HG03378 (cell line): ENCODE results near the gene HRG.
A peak's percentile ranks its signal among the peaks of the same experiment; 100 is the strongest.
"Not testable (repeated sequence)": the region's sequence is repeated elsewhere in the genome, so short reads cannot be mapped to it uniquely, and the experiment has no call there.

Source experiments
- ATAC-seq: cut with Tn5 transposase; IDR thresholded peaks from one replicate; pipeline ENCODE4 v1.9.1; 2021; ENCODE audit warnings: mild to moderate bottlenecking, moderate library complexity; ENCODE audit not compliant: unreplicated experiment

The HRG gene

GRCh38 chr3:186678604-186679003 lies 12.8 kb downstream of the HRG start:
- no peak for ATAC-seq

- no peak for ATAC-seq
Measured at GRCh38 chr3:186679151-186679550, 13.3 kb downstream of the HRG start.

GRCh38 chr3:186680869-186681268 lies 15.1 kb downstream of the HRG start:
- no peak for ATAC-seq

- no peak for ATAC-seq
Measured at GRCh38 chr3:186682812-186683211, 17.0 kb downstream of the HRG start.

GRCh38 chr3:186683979-186684378 lies 18.2 kb downstream of the HRG start:
- no peak for ATAC-seq

DNA sequence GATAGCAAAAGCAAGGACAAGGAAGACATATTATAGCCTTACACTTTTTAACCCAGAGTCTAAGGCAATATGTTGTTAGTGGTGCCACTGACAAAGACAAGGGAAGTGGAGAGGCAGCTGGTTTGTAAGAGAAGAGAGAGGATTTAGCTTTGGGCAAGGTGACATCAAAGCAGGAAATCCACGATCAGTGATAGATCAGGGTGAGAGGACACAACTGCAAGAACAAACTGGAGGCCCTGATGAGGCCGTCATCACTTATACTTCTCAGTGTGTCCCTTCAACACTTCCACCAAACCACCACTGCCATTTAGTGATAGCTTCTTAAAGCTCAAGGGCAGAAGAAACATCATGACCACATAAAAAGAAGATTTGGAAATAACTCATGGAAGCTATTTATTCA lies 20.7 kb downstream of the HRG start:
- ATAC-seq, result not testable (repeated sequence)

DNA sequence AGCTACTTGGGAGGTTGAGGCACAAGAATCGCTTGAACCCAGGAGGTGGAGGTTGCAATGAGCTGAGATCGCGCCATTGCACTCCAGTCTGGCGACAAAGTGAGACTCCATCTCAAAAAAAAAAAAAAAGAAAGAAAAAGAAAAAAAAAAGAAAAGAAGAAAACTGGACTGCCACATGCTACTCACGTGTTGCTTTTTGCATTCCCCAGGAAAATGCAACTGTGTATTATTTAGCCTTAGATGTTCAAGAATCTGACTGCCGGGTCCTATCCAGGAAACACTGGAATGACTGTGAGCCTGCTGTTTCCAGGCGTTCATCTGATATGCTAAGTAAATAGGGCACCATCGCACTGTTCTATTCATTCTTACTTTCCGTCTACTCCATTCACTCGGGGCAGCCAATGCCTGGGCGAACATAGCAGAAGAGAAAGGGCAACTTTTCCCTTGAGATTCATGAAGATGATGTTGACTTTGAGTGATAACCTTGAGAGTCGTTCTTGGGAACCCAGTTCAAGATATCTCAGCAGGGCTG lies 21.4 kb downstream of the HRG start:
- no peak for ATAC-seq

DNA sequence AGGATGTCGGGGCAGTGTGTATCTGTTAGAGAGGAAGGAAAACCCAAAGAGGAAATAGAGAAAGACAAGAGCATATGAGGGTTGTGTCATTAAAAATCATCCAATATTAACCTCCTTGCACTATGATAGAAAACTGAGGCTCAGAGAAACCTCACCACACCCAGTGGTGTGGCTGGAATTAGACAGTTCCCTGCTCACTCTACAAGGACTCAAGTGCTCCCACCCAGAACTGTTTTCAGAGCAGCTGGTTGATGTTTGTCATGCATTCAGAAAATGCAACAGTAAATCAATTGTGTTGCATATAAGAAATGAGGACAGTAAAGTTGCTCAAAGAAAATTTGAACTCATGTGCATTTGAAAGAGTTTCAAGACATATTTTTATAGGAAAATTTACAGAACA lies 24.5 kb downstream of the HRG start:
- not testable (repeated sequence) for ATAC-seq

DNA sequence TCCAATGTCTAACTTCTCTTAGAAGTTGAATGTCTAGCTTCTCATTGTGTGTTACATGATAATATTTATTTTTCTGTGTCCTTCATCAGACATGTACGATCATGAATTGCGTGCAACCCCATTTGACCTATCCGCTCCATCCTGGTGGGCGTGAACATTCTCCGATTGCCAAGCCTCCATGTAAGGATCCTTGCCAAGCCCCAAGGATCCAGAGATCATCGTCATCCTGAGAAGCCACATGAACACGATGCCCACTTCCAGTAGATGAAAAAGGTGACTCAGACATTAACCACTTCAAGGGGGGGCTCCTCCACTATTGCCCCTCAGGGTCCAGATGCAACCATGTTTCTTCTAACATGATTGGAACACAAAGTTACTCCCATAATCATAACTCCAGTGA lies 25.9 kb downstream of the HRG start:
- no peak for ATAC-seq

DNA sequence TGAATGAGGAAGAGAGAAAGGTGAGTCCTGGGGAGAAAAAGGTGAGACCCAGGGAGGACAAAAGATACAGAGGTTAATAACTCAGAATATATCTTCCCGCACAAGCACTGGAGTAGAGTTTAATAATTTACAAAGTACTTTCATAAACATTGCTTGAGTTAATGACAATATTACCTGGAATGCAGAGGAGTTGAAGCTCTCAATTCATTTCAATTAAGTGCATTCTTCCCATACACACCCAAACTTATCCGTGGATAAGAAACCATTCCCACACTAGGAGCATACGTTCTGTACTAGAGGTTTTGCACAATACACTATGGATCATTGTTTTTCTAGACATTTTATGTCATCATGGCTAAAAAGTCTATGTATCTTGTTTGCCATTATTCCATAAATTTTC lies 28.0 kb downstream of the HRG start:
- ATAC-seq, result no peak

- no peak for ATAC-seq
Measured at GRCh38 chr3:186694288-186695032, 28.6 kb downstream of the HRG start.

DNA sequence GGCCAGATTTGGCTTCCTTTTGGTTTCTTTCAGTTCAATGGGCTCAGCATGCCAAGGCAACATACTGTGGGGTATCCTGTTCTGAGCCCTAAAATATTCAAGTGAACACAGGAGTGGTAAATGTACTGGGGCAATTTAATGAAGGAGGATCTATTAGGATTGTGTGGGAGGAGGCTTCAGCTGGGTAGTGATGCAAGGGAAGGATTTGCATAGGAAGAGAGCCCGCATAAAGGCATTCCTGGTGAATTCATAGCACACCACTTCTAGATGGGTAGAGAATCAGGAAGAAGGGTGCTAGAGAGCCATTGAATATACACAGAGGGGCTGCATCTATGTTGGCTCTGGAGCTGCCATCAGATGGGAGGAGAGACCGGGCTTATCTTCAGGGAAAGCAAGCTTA lies 30.7 kb downstream of the HRG start:
- ATAC-seq, result no peak

DNA sequence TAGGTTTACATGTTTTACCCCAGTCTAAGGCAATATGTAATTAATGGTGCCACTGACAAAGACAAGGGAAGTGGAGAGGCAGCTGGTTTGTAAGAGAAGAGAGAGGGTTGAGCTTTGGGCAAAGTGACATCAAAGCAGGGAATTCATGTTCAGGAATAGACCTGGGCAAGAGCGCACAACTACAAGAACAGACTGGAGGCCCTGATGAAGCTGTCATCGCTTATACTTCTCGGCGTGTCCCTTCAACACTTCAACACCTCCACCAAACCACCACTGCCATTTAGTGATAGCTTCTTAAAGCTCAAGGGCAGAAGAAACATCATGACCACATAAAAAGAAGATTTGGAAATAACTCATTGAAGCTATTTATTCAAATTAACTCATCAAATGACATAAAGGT lies 31.7 kb downstream of the HRG start:
- no peak for ATAC-seq

GRCh38 chr3:186700267-186700666 lies 34.5 kb downstream of the HRG start:
- no peak for ATAC-seq

DNA sequence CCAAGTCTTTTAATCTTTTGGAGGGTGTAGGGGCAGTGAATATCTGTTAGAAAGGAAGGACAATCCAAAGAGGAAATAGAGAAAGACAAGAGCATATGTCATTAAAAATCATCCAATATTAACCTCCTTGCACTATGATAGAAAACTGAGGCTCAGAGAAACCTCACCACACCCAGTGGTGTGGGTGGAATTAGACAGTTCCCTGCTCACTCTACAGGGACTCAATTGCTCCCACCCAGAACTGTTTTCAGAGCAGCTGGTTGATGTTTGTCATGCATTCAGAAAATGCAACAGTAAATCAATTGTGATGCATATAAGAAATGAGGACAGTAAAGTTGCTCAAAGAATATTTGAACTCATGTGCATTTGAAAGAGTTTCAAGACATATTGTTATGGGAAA lies 36.6 kb downstream of the HRG start:
- not testable (repeated sequence) for ATAC-seq

DNA sequence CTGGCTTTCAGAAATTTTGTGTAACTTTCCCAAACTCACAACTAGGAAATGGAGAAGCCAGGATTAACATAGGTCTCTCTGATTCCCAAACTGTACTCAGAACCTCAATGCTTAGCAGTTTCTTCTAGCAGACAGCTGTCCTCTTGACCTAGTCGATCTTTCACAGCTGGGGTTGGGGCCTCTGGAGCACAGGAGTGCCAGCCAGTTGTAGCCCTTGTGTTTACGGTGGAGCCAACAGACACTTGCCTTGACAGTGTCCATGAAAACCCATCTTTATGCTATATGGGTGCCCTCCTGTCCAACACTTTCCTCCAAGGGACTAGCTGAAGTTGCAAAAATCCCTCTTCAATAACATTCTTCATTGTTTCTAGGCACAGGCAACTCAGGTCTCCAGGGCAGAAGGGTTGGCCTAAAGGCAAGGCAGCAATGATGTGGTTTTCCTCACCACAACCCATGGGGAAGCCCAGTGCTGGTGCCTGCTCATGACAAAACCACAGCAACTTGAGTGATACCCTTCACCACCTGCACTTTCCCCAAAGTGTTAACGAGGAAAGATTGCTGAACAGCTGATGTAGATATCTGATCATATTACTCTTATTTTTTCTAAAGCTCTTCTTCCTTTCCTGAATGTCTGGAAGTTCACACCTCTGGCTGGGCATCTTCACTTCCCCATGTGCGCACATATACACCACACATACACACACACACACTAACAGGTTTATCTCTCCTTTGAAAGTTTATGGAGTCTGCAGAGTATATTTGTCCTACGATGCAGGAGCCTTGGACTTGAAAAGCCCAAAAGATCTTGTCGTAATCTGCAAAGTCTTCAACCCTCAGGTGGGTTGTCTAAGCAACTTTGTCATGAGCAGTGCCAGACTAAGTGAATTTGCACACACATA lies 40.3 kb downstream of the HRG start:
- peak; percentile 68 for ATAC-seq

- ATAC-seq, result no peak
Measured at GRCh38 chr3:186708983-186709679, 43.3 kb downstream of the HRG start.

GRCh38 chr3:186710694-186711093 lies 44.9 kb downstream of the HRG start:
- not testable (repeated sequence) for ATAC-seq

DNA sequence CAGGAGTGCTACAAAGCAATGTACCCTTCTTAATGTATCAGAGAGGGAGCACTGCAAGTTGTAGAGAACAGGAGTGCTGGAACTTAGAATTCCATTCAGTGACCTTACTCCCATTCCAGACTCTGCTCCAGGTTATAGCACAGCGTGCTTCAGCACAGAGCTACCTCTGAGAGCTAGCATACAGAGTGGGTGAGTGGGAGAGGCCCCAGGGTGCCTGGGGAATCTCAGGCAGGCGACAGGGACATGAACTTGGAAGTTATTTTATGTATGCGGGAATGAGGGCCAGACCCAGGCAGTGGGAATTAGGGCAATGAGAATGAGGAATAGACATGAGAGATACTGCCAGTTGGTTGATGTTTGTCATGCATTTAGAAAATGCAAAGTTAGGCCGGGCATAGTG lies 47.7 kb downstream of the HRG start:
- no peak for ATAC-seq

DNA sequence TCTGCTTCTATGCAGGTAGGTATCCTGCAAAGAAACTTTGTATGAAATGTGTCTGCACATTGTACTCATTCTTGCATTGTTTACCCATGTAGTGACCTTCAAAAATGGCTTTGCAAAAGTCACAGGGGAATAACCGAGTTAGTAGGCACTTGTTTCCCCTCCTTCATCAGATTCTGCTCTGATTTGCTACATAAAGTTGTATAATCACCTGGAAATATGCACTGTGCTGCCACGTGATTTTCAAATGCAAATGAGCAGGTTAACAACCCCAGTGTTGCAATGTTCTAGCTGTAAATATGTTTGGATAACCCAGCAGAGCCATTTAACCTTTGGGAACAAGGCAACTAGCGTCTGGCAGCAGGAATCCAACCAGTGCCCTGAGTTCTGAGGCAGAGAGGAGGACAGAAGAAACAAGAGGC lies 51.2 kb downstream of the HRG start, which contains the start of gene KNG1:
Gene KNG1 (plus strand): TSS at position 321 of the 419 bp plus-strand sequence. CDS start 184 bp downstream, outside the sequence.
- no peak for ATAC-seq
